Bronchial epithelial cell (primary cell): ENCODE results near the gene UMODL1. TPM values are rescaled to one million over a fixed set of nuclear protein-coding genes. Genes with fewer than 3 reads are reported as not detected.

Source experiments
- DNase-seq: peaks from one replicate; pipeline ENCODE4 v3.0.0-alpha.2; 2010; ENCODE audit warnings: low read depth
- FAIRE-seq: peaks from 2 replicates; lab custom pipeline; 2011; peaks lifted over from hg19 to GRCh38; lab: Jason Lieb, UNC
- H3K27me3 ChIP-seq: 2 replicates; pipeline ENCODE4 v1.5.1; 2011; ENCODE audit warnings: low read length; ENCODE audit not compliant: control insufficient read depth, insufficient read depth
- H3K36me3 ChIP-seq: 2 replicates; pipeline ENCODE4 v1.5.1; 2011; ENCODE audit warnings: low read length; ENCODE audit not compliant: control insufficient read depth, insufficient read depth
- H3K4me3 ChIP-seq: 2 replicates; pipeline ENCODE4 v1.5.1; 2011; ENCODE audit warnings: mild to moderate bottlenecking, low read depth, low read length, control low read depth
- total RNA-seq: library from RNA; depleted of rRNA; stranded (reverse); fragments of >200 nt; gene quantifications from 2 replicates; pipeline ENCODE4 v1.2.1, GENCODE V29; 2014
- TF ChIP-seq, protein P1 (sequence below): IDR thresholded peaks from 2 replicates; pipeline ENCODE4 v1.5.1; 2011; ENCODE audit warnings: mild to moderate bottlenecking, moderate library complexity, low read length, control low read depth, inconsistent platforms; ENCODE audit not compliant: insufficient read depth, severe bottlenecking

Gene UMODL1
- total RNA-seq, 1 donor from 2014 or later = not detected

DNA sequence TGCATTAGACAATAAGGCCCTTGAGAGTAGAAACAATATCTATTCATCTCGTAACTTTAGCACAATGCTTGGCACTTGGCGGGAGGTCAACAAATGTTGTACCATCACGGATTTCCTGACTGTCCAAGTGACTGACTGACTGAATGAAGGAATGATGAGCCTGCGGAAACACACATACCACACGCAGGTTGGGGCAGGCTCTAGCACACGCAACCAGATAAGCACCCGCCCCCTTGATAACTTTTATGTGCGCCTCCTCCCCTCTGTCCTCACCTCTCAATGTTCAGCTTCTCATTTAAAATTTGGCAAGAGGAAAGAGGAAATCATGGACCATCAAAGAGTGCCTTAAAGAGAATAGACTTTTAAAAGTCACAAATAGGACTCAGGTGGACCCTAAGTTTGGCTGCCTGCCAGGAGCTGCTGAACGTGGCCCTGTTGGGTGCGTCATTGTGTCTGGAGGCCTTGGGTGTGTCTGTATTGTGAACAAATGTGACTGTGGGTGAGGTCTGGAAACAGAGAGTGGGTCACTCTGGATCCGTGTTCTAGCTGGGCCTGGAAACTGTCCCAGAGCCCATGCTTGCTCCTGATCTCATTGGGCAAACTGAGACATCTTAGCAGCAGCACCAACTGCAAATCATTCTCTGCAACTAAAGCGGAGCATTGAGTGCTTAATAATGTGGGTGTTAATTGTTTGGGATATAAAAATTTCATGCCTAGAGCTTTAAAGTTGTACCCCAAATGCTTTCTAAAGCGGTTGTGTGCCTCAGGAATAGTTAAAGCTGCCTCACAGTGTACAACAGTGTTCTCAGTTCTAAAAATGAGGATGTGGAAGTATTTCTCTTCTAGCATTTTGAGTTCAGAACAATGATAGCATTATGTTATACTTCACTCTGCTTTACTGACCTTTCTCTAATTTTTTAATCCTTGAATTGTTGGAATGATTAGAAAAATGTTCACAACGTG is 100.3 kb downstream of the UMODL1 start:
- TF ChIP-seq, protein P1, sequence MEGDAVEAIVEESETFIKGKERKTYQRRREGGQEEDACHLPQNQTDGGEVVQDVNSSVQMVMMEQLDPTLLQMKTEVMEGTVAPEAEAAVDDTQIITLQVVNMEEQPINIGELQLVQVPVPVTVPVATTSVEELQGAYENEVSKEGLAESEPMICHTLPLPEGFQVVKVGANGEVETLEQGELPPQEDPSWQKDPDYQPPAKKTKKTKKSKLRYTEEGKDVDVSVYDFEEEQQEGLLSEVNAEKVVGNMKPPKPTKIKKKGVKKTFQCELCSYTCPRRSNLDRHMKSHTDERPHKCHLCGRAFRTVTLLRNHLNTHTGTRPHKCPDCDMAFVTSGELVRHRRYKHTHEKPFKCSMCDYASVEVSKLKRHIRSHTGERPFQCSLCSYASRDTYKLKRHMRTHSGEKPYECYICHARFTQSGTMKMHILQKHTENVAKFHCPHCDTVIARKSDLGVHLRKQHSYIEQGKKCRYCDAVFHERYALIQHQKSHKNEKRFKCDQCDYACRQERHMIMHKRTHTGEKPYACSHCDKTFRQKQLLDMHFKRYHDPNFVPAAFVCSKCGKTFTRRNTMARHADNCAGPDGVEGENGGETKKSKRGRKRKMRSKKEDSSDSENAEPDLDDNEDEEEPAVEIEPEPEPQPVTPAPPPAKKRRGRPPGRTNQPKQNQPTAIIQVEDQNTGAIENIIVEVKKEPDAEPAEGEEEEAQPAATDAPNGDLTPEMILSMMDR = no peak
- peak; percentile 97 for FAIRE-seq
- Histone ChIP-seq H3K36me3 (no peaks in the 10 kb centered on the region), H3K27me3 (no peaks in the 10 kb centered on the region), H3K4me3 (no peak overlapping the region)
- peak; percentile 91 for DNase-seq

- FAIRE-seq (no peak), DNase-seq (no peak)
Observed at GRCh38 chr21:42172596-42173483, 101.7 kb downstream of the UMODL1 start.

GRCh38 chr21:42174173-42174572 is 103.1 kb downstream of the UMODL1 start:
- TF ChIP-seq, protein P1 = no peak
- no peak for FAIRE-seq
- Histone ChIP-seq H3K4me3 (no peak overlapping the region), H3K27me3 (no peaks in the 10 kb centered on the region), H3K36me3 (no peaks in the 10 kb centered on the region)
- DNase-seq = no peak

More at GRCh38 chr21:42172596-42173483, 101.7 kb downstream of the UMODL1 start:
- TF ChIP-seq, protein P1 = no peak
- Histone ChIP-seq H3K27me3 (no peaks in the 10 kb centered on the region), H3K4me3 (no peak overlapping the region), H3K36me3 (no peaks in the 10 kb centered on the region)

GRCh38 chr21:42175110-42175710 is 104.1 kb downstream of the UMODL1 start:
- FAIRE-seq (peak; percentile 23), DNase-seq (no peak)
- Histone ChIP-seq H3K27me3 (no peaks in the 10 kb centered on the region), H3K4me3 (no peak overlapping the region), H3K36me3 (no peaks in the 10 kb centered on the region)
- TF ChIP-seq, protein P1 = no peak

DNA sequence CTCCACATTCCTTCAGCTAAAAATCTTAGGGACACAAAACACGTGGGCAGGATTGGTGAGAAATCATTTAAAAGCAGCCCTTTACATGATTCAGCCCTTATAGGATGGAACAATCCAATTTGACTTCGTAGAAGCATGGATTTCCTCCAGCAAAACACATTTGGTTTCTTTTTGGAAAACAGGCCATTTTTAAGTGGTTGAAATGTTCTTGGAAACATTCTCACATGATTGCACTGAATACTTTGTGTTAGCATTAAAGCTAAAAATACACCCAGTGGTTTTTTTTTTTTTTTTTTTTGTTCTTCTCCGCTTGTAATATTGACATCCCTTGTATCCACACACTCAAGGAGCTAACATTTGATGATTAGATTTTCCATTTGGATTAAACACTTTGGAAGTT is 105.7 kb downstream of the UMODL1 start:
- no peaks in the 10 kb centered on the region for H3K27me3 ChIP-seq
- no peak overlapping the region for H3K4me3 ChIP-seq
- DNase-seq (no peak), FAIRE-seq (no peak)
- no peaks in the 10 kb centered on the region for H3K36me3 ChIP-seq
- TF ChIP-seq, protein P1 = no peak
